ENCODE data around the gene PRSS38.

PRSS38 gene

DNA sequence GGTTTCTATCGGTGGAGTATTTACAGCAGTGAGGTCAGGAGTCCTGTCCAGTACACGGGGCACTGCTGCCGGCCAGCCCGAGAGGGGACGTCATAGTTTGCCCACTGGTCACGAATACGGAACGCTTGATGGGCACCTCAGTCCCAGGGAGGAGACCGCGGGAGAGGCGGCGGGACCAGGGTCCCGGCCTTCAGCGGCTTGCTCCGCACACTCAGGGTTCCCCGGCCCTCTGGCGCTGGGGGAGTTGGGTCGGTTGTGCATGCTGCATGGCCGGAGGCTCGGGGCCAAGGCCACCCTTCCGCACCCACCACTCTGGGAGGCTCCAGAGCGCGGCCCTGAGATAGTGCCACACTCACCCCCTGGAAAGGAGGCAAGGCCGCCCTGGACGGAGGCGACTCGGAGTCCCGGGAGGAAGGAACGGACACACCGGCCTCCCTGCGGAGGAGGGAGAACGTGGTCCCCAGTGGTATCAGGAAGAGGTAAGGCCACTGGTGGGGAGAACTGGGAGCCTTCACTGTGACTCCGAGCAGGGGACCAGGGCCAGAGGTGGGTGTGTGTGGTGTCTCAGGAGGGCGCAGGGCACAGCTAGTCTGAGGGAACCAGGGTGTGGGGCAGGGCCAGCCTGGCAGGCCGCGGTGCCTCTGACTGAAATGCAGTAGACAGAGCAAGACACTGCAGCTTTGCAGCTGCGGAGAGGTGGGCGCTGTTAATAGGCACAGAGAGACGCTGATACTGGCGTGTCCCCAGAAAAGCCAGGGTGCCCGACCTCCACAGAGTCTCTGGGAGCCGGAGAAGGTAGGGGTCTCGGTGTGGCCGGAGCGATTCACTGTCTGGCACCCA, 28.6 kb upstream of the PRSS38 start:
- no peak for TF ChIP-seq CTCF (IDR thresholded peaks at IDR 0.05; ENCODE audit: low read depth, low read length)
- no peak for DNase-seq (ENCODE audit: extremely low read depth, low read depth)

DNA sequence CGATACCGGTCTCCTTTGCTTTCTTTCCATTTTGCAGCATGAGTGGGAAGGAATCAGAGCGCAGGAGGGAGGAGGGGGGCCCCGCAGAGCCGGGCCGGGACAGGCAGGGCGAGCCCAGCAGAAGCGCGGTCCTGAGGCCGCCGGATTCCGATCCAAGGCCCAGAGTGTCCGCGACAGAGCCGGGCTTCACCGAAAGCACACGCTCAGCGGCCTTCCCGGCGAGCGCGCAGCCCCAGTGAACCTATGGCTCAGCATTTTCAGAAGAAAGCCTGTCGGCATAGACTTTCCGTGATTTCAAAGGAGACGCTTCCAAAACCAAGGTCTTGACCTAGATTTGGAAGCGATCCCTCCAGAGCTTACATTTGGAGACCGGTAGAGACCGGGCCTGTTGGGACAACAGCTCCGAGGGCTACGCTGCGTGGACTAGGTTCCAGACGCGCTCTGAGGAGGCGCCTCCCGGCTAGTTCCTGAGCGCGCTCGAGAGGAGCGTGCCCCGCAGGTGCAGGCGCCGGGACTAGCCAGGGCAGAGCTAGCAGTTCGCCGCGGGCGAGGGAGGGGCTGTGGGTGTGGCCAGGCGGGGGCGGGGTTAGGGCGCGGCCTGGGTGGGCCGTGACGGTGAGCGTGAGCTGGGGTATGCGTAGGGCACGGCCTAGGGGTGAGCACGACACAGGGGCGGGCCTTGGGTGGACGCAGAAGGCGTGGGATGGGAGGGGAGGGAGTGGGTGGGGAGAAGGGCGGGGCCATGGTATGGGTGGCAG, 27.8 kb upstream of the PRSS38 start:
- TF ChIP-seq CTCF (IDR thresholded peaks at IDR 0.05; ENCODE audit: low read depth, low read length), result no peak

GRCh38 chr1:227788271-227789083, 27.0 kb upstream of the PRSS38 start:
- no peak for DNase-seq (ENCODE audit: extremely low read depth, low read depth)

More for the DNA sequence above, 27.8 kb upstream of the PRSS38 start:
- DNase-seq (ENCODE audit: extremely low read depth, low read depth), result peak; percentile 87

DNA sequence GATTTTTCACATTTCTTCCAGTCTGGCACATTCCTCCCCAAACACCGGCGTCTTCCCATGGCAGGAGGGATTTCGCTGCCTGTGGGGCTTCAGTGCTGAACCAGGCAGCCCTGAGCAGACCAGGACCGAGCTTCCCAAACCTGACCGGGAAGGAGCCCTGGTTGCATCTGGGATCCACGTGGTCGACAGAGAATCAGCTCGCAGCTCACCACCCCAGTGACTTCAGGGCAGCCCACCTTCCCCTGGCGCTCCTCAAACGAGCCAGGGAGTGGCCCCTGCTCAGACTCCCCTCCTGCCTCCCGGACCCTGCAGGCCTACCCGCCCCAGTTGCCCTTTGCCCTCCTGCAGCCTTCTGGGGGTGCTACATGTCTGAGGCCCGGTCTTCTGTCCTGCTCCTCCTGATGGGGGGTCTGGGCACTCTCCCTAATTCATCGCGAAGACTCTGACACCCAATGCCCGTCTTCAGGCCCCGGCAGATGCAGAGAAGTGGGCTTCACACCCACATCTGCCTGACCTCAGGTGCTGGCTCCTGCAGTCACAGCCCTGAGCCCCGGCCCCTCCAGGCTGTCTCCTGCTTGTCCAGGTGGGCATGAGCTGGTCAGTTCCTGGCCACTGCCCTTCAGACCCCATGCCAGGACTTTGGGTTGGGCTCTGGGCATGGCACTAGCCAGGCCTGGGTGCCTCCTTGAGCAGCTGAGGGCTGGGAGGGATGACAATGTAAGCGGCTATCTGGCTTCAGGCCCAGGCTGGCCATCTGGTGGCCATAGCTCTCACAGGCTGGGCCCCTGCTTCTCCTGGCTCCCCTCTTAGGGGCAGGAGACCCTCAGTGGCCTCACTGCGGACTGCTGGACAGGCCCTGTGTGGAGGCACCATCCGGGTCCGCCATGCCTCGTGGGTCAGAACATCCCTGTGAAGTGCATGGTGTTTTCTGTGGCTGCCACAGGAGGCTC, 26.1 kb upstream of the PRSS38 start:
- TF ChIP-seq CTCF (IDR thresholded peaks at IDR 0.05; ENCODE audit: low read depth, low read length), result peak; percentile 25
- DNase-seq (ENCODE audit: extremely low read depth, low read depth), result no peak

More at GRCh38 chr1:227788271-227789083, 27.0 kb upstream of the PRSS38 start:
- no peak for TF ChIP-seq CTCF (IDR thresholded peaks at IDR 0.05; ENCODE audit: low read depth, low read length)

- no peak for TF ChIP-seq CTCF (IDR thresholded peaks at IDR 0.05; ENCODE audit: low read depth, low read length)
- DNase-seq (ENCODE audit: extremely low read depth, low read depth), result no peak
Measured at GRCh38 chr1:227790034-227790400, 25.5 kb upstream of the PRSS38 start.

DNA sequence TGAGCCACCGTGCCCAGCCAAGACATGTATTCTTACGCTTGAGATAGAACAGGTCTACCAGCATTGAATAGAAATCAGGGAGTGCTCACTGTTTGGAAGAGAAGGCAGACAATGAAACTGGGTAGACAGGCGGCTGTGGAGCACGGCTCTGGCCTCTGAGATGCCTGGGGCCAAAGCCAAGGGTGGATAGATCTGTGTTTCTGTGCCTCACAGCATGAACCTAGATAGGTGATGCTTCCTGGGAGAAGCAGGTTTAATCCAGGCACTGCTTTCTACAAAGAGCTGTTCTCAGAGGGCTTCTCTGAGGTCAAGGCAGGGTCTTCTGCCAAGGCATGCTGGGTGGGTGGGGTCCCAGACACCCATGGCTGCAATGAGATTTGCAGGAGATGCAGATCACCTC, 24.6 kb upstream of the PRSS38 start:
- no peak for TF ChIP-seq CTCF (IDR thresholded peaks at IDR 0.05; ENCODE audit: low read depth, low read length)
- DNase-seq (ENCODE audit: extremely low read depth, low read depth), result no peak

Measured in AG09319 (cell line).